T-cell (primary cell): Measurements from ENCODE around the gene PTGES2. TPM values are rescaled to one million over a fixed set of nuclear protein-coding genes. Genes with fewer than 3 reads are reported as not detected.

Source experiments
- ATAC-seq, 4 experiments: fragments of 200-7000 bp in 3 of 4; fragments of 150-1000 bp in 1 of 4; cut with Tn5 transposase; replicated peaks in 1 of 4; 1 replicate in 3 of 4; 2 replicates in 1 of 4; pipeline ENCODE4 v1.10.0; 2021; ENCODE audit warnings: moderate library complexity in 3 of 4, mild to moderate bottlenecking in 2 of 4, moderate number of reproducible peaks in 1 of 4
- CTCF ChIA-PET, 2 donors: fragments of 300-600 bp; sonication (Branson Sonifier 250); formaldehyde crosslinking; loops; one replicate each; lab custom pipeline; 2022; ENCODE audit warnings: antibody characterized with exemption in 2 of 2; lab: Charles Lee
- POLR2A ChIA-PET, 2 donors: fragments of 300-600 bp; sonication (Branson Sonifier 250); formaldehyde crosslinking; loops; one replicate each; lab custom pipeline; 2022; ENCODE audit warnings: antibody characterized with exemption in 2 of 2; lab: Charles Lee
- DNase-seq, 35 experiments: peaks; one replicate each; pipeline versions ENCODE4 v3.0.0 to v3.0.0-alpha.2; 2013 to 2023
- H3K27ac ChIP-seq: one replicate; pipeline ENCODE4 v1.5.1; 2013; ENCODE audit warnings: low read length
- H3K27me3 ChIP-seq, 2 experiments: replicated peaks in 1 of 2; 1 replicate in 1 of 2; 2 replicates in 1 of 2; pipeline versions ENCODE4 v1.6.1 to v1.7.0; 2013; ENCODE audit warnings: low read length in 1 of 2, mixed read lengths in 1 of 2; ENCODE audit not compliant: control insufficient read depth in 2 of 2, insufficient read depth in 2 of 2; ENCODE audit errors: extremely low read depth in 1 of 2
- H3K36me3 ChIP-seq, 2 donors: 1 replicate in 1 of 2; 2 replicates in 1 of 2; pipeline versions ENCODE4 v1.6.1 to v1.7.0; 2013; ENCODE audit warnings: low read length in 1 of 2; ENCODE audit not compliant: control insufficient read depth in 2 of 2, insufficient read depth in 1 of 2; ENCODE audit errors: extremely low read depth in 1 of 2
- H3K4me1 ChIP-seq, 2 experiments: 1 replicate in 1 of 2; 2 replicates in 1 of 2; pipeline versions ENCODE4 v1.6.1 to v1.7.0; 2013; ENCODE audit warnings: low read length in 2 of 2, mixed read lengths in 1 of 2; ENCODE audit not compliant: insufficient read depth in 2 of 2, control insufficient read depth in 1 of 2; ENCODE audit errors: extremely low read depth in 1 of 2
- H3K4me3 ChIP-seq, 2 donors: 1 replicate in 1 of 2; 2 replicates in 1 of 2; pipeline versions ENCODE4 v1.5.1 to v1.7.0; 2013; ENCODE audit warnings: mild to moderate bottlenecking in 2 of 2, low read length in 1 of 2, moderate library complexity in 1 of 2; ENCODE audit not compliant: control insufficient read depth in 1 of 2; ENCODE audit errors: extremely low read depth in 1 of 2
- H3K9me3 ChIP-seq: 2 replicates; pipeline ENCODE4 v1.7.0; 2013
- H3K27ac Mint-ChIP-seq, 2 donors: one replicate each; pipeline ENCODE4 v1.8.0; 2020 to 2021; ENCODE audit warnings: mild to moderate bottlenecking in 2 of 2, mixed read lengths in 2 of 2
- H3K27me3 Mint-ChIP-seq, 2 donors: one replicate each; pipeline ENCODE4 v1.8.0; 2021 to 2022; ENCODE audit warnings: mixed read lengths in 2 of 2
- H3K36me3 Mint-ChIP-seq: one replicate; pipeline ENCODE4 v1.8.0; 2021; ENCODE audit warnings: mixed read lengths
- H3K4me1 Mint-ChIP-seq, 3 donors: one replicate each; pipeline ENCODE4 v1.8.0; 2020 to 2022; ENCODE audit warnings: mixed read lengths in 3 of 3, mild to moderate bottlenecking in 1 of 3
- H3K4me3 Mint-ChIP-seq, 3 donors: one replicate each; pipeline ENCODE4 v1.8.0; 2020 to 2022; ENCODE audit warnings: mild to moderate bottlenecking in 3 of 3, mixed read lengths in 3 of 3, moderate library complexity in 3 of 3
- H3K9me3 Mint-ChIP-seq, 3 donors: one replicate each; pipeline ENCODE4 v1.8.0; 2020 to 2022; ENCODE audit warnings: mixed read lengths in 3 of 3
- WGBS: methylation state at CpG from one replicate; pipeline ENCODE4 v1.1.5; 2013; ENCODE audit warnings: missing lambda C conversion rate; ENCODE audit not compliant: insufficient coverage; 5-methylcytosine and 5-hydroxymethylcytosine counted together
- total RNA-seq, 35 experiments: library from RNA in 6 of 35; stranded (reverse) in 6 of 35; fragments of 120-200 nt in 1 of 35; gene quantifications; one replicate each; pipeline versions ENCODE4 v1.2.1 to v1.2.4 and lab custom pipeline; 2013 to 2026

The PTGES2 gene
- total RNA-seq, 5 donors from 2014 or later (not counting 1 experiment from before 2014, with no cell fraction given), result 60.2 to 91.7 (median 79.2) TPM

GRCh38 chr9:128109050-128109709 is 18.3 kb downstream of the PTGES2 start:
- ATAC-seq, result no peak
- peaks cover 2 to 15% of the 10 kb centered on the region in 2 experiments for H3K4me1 ChIP-seq
- Mint-ChIP-seq H3K27me3 (no peaks in the 10 kb centered on the region), H3K27ac (peak overlapping the region; percentile 1 to 23), H3K36me3 (peaks cover 32% of the 10 kb centered on the region), H3K9me3 (no peaks in the 10 kb centered on the region), H3K4me3 (no peak overlapping the region), H3K4me1 (peaks cover 11 to 16% (median 12%) of the 10 kb centered on the region in 3 donors)
- ChIA-PET POLR2A (no interaction called here), CTCF (interaction anchor here in 1 of 2 donors (0.6 kb wide), 2 partner anchors 24 to 29 kb away, joined by 3 to 4 read pairs; no protein-coding TSS in a partner anchor)
- H3K27me3 ChIP-seq, result no peaks in the 10 kb centered on the region
- no peak for DNase-seq
- no peak overlapping the region for H3K27ac ChIP-seq
- H3K9me3 ChIP-seq, result no peaks in the 10 kb centered on the region
- H3K4me3 ChIP-seq, result no peak overlapping the region
- H3K36me3 ChIP-seq, result peaks cover 29 to 50% of the 10 kb centered on the region in 2 donors
- 81% methylated on average over 11 of the region's 20 CpGs for WGBS

- no peak overlapping the region for H3K27ac ChIP-seq
- Mint-ChIP-seq H3K27ac (no peak overlapping the region), H3K4me1 (peaks cover 16 to 22% (median 19%) of the 10 kb centered on the region in 3 donors), H3K9me3 (no peaks in the 10 kb centered on the region), H3K4me3 (no peak overlapping the region), H3K27me3 (no peaks in the 10 kb centered on the region), H3K36me3 (peaks cover 31% of the 10 kb centered on the region)
- DNase-seq (no peak), ATAC-seq (no peak)
- ChIA-PET POLR2A (no interaction called here), CTCF (interaction anchor here in 1 of 2 donors (0.6 kb wide), 1 partner anchor 24 kb away, joined by 3 read pairs; no protein-coding TSS in a partner anchor)
- H3K4me1 ChIP-seq, result peaks cover 5 to 22% of the 10 kb centered on the region in 2 experiments
- peaks cover 29 to 54% of the 10 kb centered on the region in 2 donors for H3K36me3 ChIP-seq
- whole genome bisulfite sequencing, result no CpG with 5 or more reads among the region's 15 CpGs
- H3K4me3 ChIP-seq, result no peak overlapping the region
- no peaks in the 10 kb centered on the region for H3K9me3 ChIP-seq
- H3K27me3 ChIP-seq, result no peaks in the 10 kb centered on the region
These were observed 19.1 kb downstream of the PTGES2 start for GRCh38 chr9:128108269-128109049.

DNA sequence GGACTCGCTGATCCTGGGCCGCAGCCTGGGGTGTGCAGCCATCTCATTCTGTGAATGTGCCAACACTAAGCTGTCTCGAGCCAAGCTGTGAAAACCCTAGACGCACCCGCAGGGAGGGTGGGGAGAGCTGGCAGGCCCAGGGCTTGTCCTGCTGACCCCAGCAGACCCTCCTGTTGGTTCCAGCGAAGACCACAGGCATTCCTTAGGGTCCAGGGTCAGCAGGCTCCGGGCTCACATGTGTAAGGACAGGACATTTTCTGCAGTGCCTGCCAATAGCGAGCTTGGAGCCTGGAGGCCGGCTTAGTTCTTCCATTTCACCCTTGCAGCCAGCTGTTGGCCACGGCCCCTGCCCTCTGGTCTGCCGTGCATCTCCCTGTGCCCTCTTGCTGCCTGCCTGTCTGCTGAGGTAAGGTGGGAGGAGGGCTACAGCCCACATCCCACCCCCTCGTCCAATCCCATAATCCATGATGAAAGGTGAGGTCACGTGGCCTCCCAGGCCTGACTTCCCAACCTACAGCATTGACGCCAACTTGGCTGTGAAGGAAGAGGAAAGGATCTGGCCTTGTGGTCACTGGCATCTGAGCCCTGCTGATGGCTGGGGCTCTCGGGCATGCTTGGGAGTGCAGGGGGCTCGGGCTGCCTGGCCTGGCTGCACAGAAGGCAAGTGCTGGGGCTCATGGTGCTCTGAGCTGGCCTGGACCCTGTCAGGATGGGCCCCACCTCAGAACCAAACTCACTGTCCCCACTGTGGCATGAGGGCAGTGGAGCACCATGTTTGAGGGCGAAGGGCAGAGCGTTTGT is 19.9 kb downstream of the PTGES2 start:
- H3K36me3 ChIP-seq, result peaks cover 24 to 58% of the 10 kb centered on the region in 2 donors
- no peak overlapping the region for H3K4me3 Mint-ChIP-seq
- H3K36me3 Mint-ChIP-seq, result peaks cover 31% of the 10 kb centered on the region
- H3K27me3 Mint-ChIP-seq, result no peaks in the 10 kb centered on the region
- H3K9me3 Mint-ChIP-seq, result no peaks in the 10 kb centered on the region
- no peaks in the 10 kb centered on the region for H3K9me3 ChIP-seq
- 87% methylated on average over 13 of the region's 18 CpGs for WGBS
- peaks cover 6 to 30% of the 10 kb centered on the region in 2 experiments for H3K4me1 ChIP-seq
- H3K27ac ChIP-seq, result no peak overlapping the region
- DNase-seq (peak in 1 of 35 experiments; percentile 21), ATAC-seq (no peak)
- H3K27me3 ChIP-seq, result no peaks in the 10 kb centered on the region
- H3K4me1 Mint-ChIP-seq, result peaks cover 24 to 30% (median 26%) of the 10 kb centered on the region in 3 donors
- no peak overlapping the region for H3K4me3 ChIP-seq
- POLR2A ChIA-PET, result no interaction called here
- CTCF ChIA-PET, result no interaction called here
- H3K27ac Mint-ChIP-seq, result peak overlapping the region in 1 of 2 donors; percentile 56

DNA sequence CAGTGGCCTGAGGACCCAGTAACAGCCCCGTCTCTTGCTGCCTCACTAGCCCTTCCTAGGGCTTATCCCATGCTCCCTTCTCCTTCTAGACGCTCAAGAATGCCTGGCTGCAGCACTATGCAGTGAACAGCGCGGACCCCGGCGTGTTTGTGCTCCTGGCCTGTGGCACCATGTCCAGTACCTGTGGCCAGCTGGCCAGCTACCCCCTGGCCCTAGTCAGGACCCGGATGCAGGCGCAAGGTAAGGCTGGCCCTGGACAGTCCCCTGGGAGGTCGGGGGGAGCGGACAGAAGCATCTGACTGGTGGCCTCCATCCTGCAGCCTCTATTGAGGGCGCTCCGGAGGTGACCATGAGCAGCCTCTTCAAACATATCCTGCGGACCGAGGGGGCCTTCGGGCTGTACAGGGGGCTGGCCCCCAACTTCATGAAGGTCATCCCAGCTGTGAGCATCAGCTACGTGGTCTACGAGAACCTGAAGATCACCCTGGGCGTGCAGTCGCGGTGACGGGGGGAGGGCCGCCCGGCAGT is 20.5 kb downstream of the PTGES2 start:
- Histone ChIP-seq H3K4me3 (no peak overlapping the region), H3K9me3 (no peaks in the 10 kb centered on the region), H3K27ac (no peak overlapping the region), H3K36me3 (peaks cover 31 to 65% of the 10 kb centered on the region in 2 donors), H3K4me1 (peaks cover 6 to 32% of the 10 kb centered on the region in 2 experiments), H3K27me3 (no peaks in the 10 kb centered on the region)
- peak overlapping the region in 1 of 2 donors; percentile 87 for H3K27ac Mint-ChIP-seq
- POLR2A ChIA-PET, result interaction anchor here in 1 of 2 donors (0.6 kb wide), 1 partner anchor 83 kb away, joined by 8 read pairs; no protein-coding TSS in a partner anchor
- H3K4me1 Mint-ChIP-seq, result peaks cover 26 to 37% (median 32%) of the 10 kb centered on the region in 3 donors
- DNase-seq (peak in 1 of 35 experiments; percentile 24), ATAC-seq (no peak)
- H3K27me3 Mint-ChIP-seq, result no peaks in the 10 kb centered on the region
- no peak overlapping the region for H3K4me3 Mint-ChIP-seq
- CTCF ChIA-PET, result no interaction called here
- H3K36me3 Mint-ChIP-seq, result peaks cover 37% of the 10 kb centered on the region
- 95% methylated on average over 22 of the region's 23 CpGs for WGBS
- no peaks in the 10 kb centered on the region for H3K9me3 Mint-ChIP-seq

DNA sequence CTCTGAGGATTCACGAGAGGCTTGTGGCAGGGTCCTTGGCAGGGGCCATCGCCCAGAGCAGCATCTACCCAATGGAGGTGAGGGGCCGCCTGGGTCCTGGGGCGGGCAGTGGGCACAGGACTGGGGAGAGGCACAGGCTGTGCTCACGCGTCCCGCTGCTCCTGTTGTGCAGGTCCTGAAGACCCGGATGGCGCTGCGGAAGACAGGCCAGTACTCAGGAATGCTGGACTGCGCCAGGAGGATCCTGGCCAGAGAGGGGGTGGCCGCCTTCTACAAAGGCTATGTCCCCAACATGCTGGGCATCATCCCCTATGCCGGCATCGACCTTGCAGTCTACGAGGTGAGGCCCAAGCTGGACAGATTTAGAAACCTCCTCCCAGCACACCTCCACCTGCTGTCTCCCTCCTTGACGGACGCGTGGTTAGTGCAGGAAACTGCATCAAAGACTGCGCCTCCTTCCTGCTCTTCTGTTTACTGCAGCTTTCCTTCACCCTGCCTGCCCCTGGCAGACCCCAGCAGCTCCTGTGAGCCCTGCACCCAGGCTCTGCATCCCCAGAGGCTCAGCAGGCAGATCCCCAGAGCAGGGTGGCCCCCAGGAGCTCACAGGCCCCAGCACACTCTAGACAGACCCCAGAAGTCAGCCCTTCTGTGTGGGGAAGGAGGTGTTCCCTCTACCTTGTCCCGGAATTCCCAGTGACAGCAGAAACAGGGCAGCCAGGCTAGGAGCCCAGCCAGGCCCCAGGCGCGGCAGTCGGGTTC is 21.2 kb downstream of the PTGES2 start:
- CTCF ChIA-PET, result no interaction called here
- POLR2A ChIA-PET, result interaction anchor here in 1 of 2 donors (0.6 kb wide), 1 partner anchor 84 kb away, joined by 8 read pairs; no protein-coding TSS in a partner anchor
- peak overlapping the region; percentile 74 to 87 for H3K27ac Mint-ChIP-seq
- Histone ChIP-seq H3K4me1 (peaks cover 6 to 32% of the 10 kb centered on the region in 2 experiments), H3K9me3 (no peaks in the 10 kb centered on the region), H3K4me3 (no peak overlapping the region), H3K27me3 (no peaks in the 10 kb centered on the region), H3K27ac (no peak overlapping the region), H3K36me3 (peaks cover 34 to 71% of the 10 kb centered on the region in 2 donors)
- peaks cover 26 to 38% (median 34%) of the 10 kb centered on the region in 3 donors for H3K4me1 Mint-ChIP-seq
- no peak overlapping the region for H3K4me3 Mint-ChIP-seq
- no peaks in the 10 kb centered on the region for H3K9me3 Mint-ChIP-seq
- WGBS, result 82% methylated on average over 22 of the region's 23 CpGs
- no peaks in the 10 kb centered on the region for H3K27me3 Mint-ChIP-seq
- peaks cover 40% of the 10 kb centered on the region for H3K36me3 Mint-ChIP-seq
- ATAC-seq (peak; percentile 34 to 46 (median 45)), DNase-seq (peak in 4 of 35 experiments; percentile 13 to 40 (median 28))
